GM12801 (cell line): ENCODE measurements around the gene RAPGEF4.

Experiments used
- TF ChIP-seq, protein P1 (sequence below): IDR thresholded peaks from one replicate; pipeline ENCODE4 v1.5.1; 2011; ENCODE audit warnings: control low read depth; ENCODE audit not compliant: insufficient read length; ENCODE audit errors: extremely low read depth

Gene RAPGEF4

DNA sequence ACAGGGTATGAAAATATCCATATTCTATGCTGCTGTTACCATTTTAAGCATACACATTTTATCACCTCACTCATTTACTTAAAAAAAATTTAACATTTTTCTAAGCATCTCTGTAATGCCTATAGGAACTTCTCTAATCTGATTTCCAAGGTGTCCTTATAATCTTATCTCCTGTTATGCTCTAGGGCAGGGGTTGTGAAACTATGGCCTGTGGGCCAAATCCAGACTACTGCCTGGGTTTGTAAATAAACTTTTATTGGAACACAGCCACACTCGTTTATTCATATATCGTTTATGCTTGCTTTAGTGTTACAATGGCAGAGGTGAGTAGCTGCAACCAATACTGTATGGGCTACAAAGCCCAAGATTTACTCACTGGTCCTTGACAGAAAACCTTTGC is 151.6 kb downstream of the RAPGEF4 start:
- TF ChIP-seq, protein P1, sequence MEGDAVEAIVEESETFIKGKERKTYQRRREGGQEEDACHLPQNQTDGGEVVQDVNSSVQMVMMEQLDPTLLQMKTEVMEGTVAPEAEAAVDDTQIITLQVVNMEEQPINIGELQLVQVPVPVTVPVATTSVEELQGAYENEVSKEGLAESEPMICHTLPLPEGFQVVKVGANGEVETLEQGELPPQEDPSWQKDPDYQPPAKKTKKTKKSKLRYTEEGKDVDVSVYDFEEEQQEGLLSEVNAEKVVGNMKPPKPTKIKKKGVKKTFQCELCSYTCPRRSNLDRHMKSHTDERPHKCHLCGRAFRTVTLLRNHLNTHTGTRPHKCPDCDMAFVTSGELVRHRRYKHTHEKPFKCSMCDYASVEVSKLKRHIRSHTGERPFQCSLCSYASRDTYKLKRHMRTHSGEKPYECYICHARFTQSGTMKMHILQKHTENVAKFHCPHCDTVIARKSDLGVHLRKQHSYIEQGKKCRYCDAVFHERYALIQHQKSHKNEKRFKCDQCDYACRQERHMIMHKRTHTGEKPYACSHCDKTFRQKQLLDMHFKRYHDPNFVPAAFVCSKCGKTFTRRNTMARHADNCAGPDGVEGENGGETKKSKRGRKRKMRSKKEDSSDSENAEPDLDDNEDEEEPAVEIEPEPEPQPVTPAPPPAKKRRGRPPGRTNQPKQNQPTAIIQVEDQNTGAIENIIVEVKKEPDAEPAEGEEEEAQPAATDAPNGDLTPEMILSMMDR, result no peak

DNA sequence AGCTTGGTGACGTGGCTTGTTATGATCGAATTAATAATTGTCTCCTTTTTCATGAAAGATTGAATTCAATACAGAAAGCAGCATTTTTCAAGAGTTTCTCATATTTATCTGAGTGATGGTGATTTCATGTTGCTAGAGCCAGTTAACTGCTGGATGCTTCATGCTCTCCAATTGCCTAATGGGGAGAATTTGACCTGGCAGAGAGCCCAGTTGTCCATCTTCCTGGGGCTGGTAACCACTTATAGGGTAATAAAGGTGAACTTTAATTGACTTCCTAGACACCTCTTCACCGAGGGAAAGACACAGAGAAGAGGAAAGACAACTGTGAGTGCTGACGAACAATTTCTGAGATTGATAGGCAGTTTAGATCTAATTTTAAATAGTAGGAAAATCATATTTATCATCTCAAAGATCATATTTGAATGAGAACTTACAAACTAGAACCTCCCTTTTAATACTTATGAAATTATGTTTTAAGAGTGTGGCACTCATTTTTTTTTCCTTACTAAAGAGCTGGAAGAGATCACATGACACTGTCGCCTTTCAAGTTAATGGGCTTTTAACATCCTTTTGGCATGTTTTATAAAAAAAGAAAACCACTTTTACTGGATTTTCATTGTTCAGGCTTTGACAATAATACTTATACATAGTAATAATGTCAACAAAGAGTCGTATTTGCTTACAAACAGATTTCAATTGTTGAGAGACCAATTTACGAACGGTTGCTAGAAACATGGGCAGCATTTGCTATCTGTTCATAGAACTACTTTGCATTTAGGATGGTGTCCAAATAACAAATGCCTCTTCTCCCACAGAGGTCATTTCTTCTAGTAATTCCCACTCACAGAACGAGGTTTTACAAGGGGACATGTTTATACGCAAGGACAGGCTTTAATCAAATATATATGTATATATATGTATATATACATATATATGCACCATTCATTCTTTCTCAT is 153.3 kb downstream of the RAPGEF4 start:
- TF ChIP-seq, protein P1, result no peak

DNA sequence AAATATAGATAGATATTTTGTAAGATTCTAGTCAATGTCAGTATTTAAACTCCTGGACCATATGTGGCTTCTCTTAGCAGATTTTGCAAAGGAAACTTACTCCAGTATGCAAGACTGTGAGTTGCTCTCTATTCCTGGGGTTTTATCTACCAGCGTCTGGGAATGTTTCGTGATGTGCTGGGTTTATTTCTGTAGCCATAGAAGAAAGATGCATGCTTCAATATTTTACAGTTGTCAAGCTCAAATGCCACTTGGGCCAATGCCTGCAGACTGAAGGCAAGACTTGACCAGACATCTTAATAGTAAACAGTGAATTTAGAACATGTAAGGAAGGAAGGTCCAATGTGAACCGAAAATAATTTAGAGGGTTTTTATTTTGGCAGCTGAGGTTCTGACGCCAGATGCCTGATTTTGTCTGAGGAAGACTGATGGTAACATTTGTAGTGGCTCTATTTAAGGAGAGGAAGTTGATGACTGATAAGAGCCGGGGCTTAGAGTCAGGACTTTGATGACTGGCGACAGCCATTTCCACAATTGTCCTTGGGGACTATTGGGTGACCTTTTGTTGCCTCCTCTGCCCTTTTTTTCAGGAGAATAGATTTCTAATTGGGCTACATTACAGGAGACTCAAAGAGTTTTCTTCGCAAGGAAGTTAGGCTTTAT is 154.3 kb downstream of the RAPGEF4 start:
- TF ChIP-seq, protein P1, result no peak

DNA sequence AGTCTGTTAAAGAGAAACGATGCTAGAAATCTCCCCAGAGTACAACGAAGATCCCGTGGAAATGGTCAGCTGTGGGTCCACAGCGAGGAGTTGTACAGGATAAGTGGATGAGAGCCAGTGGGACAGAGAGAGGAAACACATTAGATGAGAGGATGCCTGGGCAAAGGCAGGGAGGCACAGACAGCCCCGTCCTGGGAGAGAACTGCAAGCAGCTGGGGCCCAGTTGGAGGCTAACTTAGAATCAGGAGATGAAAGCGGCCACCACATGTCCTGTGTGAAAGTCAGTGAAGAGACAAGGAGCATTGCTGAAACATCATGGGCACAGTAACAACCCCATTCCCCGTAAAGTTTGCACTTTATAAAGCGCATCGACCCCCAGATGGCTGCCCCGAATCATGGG is 157.5 kb downstream of the RAPGEF4 start:
- TF ChIP-seq, protein P1, result no peak

DNA sequence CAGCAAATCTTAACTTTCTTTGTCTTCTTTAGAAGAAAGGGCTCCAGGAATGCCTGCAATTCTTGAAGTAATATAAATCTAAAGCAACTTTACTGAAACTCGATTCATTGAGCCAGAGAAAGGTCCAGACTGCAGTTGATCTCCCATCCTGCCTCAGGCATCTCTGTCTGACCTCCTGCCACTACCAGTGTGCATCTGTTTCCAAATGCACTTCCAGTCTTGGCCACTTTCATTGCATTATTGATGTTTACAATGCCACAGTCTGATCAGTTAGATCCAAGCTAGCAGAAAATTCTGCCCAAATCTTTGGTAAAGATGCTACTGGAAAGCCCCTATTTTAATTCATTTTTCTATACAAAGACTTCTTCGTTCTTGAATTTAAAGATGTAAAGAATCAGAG is 158.0 kb downstream of the RAPGEF4 start:
- TF ChIP-seq, protein P1, result no peak

DNA sequence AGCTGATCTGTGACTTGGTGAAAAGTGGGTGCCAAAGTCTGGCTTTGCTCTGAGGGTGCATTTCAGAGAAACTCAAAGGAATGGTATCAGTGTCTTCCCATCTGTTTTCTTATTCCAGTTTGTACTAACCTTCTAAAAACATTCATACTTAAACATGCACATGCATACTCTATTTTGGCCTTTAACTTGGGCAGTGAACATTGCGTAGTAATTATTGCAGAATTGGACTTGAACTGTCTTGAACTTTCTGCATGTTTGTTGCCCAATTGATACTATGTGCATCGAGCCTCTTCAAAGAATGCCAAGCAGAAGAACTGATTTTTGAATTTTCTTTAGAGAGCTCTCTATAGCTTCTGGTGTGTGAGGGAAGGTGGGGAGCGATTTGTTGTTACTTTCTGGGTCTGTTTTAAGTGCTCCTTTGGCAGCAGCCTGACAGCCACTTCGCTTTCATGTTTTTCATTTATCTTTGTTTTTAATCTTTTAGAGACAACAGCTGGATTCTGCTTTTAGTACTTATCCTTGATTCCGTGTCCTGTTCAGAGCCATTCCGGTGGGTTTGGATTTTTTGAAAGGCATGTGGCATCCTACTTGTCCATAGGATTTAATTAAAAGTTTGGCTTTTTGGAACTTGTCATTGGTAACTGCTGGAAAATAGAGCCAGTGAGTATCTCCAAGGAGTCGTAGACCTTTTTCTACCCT is 159.2 kb downstream of the RAPGEF4 start:
- TF ChIP-seq, protein P1, result no peak

DNA sequence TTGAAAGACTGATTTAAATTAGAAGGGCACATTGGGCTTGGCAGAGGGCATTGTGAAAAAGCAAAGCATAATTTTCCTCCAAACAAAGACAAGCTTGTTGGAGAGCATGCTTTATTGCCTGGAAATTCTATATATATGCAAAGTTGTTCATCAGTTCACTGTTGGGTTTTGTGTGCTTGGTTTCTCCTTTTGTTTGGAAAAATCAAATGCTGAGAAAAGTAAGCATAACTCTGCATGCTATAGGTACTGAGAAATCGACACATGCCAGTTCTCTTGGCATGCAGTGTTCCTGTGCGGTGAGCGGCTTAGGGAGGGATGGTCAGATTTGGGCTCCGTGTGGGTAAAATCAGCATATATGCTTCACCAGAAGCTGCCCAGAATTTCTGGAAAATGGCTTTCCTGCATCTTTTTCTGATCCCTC is 161.0 kb downstream of the RAPGEF4 start:
- TF ChIP-seq, protein P1, result no peak
